SK-N-SH treated with all-trans-retinoic acid at 6 μM for 48 hours (cell line): ENCODE results near the gene TPM1.

Source experiments
- BACH2 ChIP-seq: fragments of 250-450 bp; sonication (Bioruptor Pico); IDR thresholded peaks from 2 replicates; pipeline ENCODE4 v1.9.0; 2021; ENCODE audit warnings: mild to moderate bottlenecking, borderline replicate concordance
- CREB5 ChIP-seq: fragments of 250-450 bp; sonication (Bioruptor Pico); IDR thresholded peaks from 2 replicates; pipeline ENCODE4 v1.5.1; 2020; ENCODE audit warnings: low read depth, mild to moderate bottlenecking, moderate library complexity
- CSRNP3 ChIP-seq: fragments of 250-450 bp; sonication (Bioruptor Pico); IDR thresholded peaks from 2 replicates; pipeline ENCODE4 v1.5.1; 2021; ENCODE audit warnings: mild to moderate bottlenecking, moderate library complexity
- ESRRG ChIP-seq: fragments of 250-450 bp; sonication (Bioruptor Pico); IDR thresholded peaks from 2 replicates; pipeline ENCODE4 v1.6.1; 2021; ENCODE audit warnings: mild to moderate bottlenecking
- PATZ1 ChIP-seq: fragments of 250-450 bp; sonication (Bioruptor Pico); IDR thresholded peaks from 2 replicates; pipeline ENCODE4 v1.8.0; 2020; ENCODE audit warnings: mild to moderate bottlenecking, moderate library complexity, borderline replicate concordance
- POU6F1 ChIP-seq: fragments of 250-450 bp; sonication (Bioruptor Pico); IDR thresholded peaks from 2 replicates; pipeline ENCODE4 v1.8.0; 2021; ENCODE audit warnings: low read depth, mild to moderate bottlenecking, moderate library complexity, borderline replicate concordance
- RARB ChIP-seq: fragments of 250-450 bp; sonication (Bioruptor Pico); IDR thresholded peaks from 2 replicates; pipeline ENCODE4 v1.8.0; 2021; ENCODE audit warnings: mild to moderate bottlenecking, moderate library complexity
- TCF4 ChIP-seq: fragments of 250-450 bp; sonication (Bioruptor Pico); IDR thresholded peaks from 2 replicates; pipeline ENCODE4 v1.8.0; 2021; ENCODE audit warnings: mild to moderate bottlenecking, moderate library complexity, borderline replicate concordance
- TSHZ2 ChIP-seq: fragments of 250-450 bp; sonication (Bioruptor Pico); IDR thresholded peaks from 2 replicates; pipeline ENCODE4 v1.5.0; 2020; ENCODE audit warnings: mild to moderate bottlenecking, moderate library complexity
- ZNF70 ChIP-seq: fragments of 450-650 bp; formaldehyde crosslinking; IDR thresholded peaks from 2 replicates; pipeline ENCODE4 v1.5.0; 2020; ENCODE audit warnings: mild to moderate bottlenecking, moderate library complexity
- ZNF8 ChIP-seq: fragments of 450-650 bp; formaldehyde crosslinking; IDR thresholded peaks from 2 replicates; pipeline ENCODE4 v1.5.0; 2020; ENCODE audit warnings: mild to moderate bottlenecking, moderate library complexity

- TF ChIP-seq TCF4 (CRISPR knock-in tag), result no peak
- no peak for TF ChIP-seq ZNF8 (CRISPR knock-in tag)
- TF ChIP-seq BACH2 (CRISPR knock-in tag), result no peak
- no peak for TF ChIP-seq POU6F1 (CRISPR knock-in tag)
- TF ChIP-seq RARB, result no peak
- no peak for TF ChIP-seq CSRNP3 (CRISPR knock-in tag)
- no peak for TF ChIP-seq CREB5 (CRISPR knock-in tag)
- no peak for TF ChIP-seq PATZ1 (CRISPR knock-in tag)
- TF ChIP-seq TSHZ2 (CRISPR knock-in tag), result no peak
- TF ChIP-seq ESRRG (CRISPR knock-in tag), result no peak
- TF ChIP-seq ZNF70 (CRISPR knock-in tag), result no peak
These were observed 36.3 kb upstream of the TPM1 start for GRCh38 chr15:63006032-63006878.
